NCI-H146 (cell line): ENCODE results near the gene KLHDC7A.

ENCODE experiments used
- DNase-seq: peaks from one replicate; lab custom pipeline; 2025; lab: John Stamatoyannopoulos, UW

The KLHDC7A gene

DNA sequence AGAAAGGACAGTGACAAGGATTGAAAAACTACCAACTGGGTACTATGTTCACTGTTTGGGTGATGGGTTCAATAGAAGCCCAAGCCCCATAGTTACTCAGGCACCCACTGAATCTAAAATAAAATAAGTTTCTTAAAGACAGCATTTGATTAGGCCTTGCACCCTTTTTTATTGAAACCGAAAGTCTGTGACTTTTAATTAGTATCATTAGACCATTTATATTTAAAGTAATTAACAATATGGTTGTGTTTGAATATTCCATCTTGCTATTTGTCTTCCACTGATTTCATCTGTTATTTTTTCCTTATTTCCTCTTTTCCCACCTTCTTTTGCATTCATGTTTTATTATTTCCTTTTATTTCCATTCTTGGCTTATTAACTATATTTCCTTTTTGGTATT, 27.4 kb downstream of the KLHDC7A start:
- no peak for DNase-seq

DNA sequence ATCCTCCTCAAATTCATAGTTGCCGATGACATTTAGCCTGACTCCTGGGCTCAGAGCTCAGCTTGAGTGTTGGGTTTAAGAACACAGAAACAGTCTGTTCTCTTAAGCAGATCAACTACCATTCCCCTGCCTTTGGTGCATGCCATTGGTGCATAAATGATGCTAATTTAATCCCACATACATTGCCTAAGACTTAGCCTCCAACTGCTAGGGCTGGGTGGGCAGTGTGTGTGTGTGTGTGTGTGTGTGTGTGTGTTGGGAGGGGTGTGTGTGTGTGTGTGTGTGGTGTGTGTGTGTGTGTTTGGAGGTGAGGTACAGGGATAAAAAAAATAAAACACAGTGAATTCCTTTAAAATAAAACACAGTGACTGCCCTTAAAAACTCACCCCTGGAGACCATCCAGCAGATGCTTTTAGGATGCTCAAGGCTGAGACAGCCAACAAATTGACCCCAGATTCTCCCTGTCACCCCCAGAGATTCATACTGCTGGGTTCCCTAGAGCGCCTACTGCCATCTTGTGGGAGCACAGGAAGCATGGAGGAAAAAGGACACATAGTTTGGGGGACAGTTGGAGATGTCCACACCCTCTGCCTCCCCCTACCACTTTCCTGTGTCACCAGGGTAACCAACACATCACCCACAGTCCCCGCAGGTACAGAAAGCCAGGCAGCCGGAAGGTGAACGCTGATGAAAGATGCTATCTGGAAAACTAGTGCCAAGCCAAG, 30.6 kb downstream of the KLHDC7A start:
- no peak for DNase-seq

DNA sequence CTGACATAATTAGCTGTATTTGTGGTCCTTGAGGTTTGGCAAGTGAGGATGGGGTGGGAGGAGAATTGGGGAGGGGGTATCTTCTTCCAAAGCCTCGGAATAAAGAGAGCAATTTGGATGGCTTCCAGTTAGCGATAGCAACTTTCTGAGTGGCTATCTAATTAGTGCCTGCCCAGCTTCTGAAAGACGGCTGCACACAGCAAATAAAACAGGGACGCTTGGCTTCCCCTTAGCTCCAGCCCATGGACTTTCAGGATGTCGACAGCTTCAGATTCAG, 31.1 kb downstream of the KLHDC7A start:
- DNase-seq = no peak

DNA sequence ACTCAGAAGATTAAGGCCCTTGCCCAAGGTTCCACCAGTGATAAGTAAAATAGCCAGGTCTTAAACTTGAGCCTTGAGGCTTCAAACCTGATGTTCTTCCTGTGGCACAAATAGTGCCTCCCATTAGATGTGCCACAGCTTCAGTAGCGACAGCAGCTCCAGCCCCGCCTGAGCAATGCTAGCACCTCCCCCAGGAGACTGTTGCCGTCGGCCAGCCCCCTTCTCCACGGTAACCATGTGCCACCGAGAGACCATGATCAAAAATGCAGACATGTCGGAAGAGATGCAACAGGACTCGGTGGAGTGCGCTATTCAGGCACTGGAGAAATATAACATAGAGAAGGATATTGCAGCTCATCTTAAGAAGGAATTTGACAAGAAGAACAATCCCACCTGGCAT, 32.2 kb downstream of the KLHDC7A start:
- DNase-seq = no peak

DNA sequence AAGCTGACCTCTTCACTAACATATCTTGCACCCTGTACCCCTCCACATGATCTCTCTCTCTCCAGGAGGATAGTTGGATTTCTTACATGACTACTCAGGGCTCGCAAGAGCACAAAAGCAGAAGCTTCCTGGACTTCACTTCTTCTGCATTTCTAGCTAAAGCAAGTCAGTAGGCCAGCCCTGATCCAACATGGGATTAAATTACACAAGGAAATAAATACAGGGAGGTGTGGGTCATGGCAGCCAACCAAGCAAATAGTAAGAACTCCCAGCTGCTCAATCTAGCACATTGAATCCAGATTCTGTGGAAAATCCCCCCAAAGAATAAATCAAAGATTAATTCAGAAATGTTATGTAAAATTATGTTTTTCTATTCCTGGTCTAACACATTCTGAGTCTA, 33.3 kb downstream of the KLHDC7A start:
- no peak for DNase-seq

DNA sequence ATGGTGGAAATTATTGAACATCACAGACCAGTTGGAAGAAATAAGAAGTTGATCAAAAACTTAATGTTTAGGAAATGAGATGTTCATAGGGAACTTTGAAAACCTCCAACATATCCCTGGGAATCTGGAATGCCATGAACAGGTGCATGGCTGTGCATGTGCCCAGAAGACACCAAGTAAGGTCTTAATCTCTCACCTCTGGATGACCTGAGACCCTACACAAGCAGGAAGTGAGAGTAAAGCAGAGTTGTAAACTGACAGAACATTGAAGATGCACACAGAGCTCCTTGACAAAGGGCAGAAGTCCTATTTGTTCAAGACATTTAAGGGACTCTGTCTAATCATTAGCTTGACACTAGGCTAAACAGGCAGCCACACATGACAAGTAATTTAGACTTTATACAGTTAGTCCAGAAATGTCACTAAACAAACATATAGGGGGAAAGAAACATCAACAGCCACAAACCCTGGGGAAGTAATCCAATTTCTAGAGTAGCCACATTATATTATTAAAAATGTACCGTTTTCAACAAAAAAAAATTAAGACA, 34.5 kb downstream of the KLHDC7A start:
- no peak for DNase-seq

DNA sequence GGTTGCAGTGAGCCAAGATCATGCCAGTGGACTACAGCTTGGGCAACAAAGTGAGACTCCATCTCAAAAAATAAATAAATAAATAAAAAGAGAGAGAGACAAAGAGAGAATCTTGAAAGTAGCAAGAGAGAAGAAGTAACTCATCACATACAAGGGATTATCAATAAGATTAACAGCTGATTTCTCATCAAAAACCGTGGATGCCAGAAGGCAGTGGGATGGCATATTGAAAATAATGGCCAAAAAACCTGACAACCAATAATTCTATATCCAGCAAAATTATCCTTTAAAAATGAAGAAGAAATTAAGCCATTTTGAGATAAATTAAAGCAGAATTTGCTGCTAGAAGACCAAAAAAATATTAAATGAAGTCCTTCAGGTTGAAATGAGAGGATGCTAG, 35.7 kb downstream of the KLHDC7A start:
- no peak for DNase-seq

DNA sequence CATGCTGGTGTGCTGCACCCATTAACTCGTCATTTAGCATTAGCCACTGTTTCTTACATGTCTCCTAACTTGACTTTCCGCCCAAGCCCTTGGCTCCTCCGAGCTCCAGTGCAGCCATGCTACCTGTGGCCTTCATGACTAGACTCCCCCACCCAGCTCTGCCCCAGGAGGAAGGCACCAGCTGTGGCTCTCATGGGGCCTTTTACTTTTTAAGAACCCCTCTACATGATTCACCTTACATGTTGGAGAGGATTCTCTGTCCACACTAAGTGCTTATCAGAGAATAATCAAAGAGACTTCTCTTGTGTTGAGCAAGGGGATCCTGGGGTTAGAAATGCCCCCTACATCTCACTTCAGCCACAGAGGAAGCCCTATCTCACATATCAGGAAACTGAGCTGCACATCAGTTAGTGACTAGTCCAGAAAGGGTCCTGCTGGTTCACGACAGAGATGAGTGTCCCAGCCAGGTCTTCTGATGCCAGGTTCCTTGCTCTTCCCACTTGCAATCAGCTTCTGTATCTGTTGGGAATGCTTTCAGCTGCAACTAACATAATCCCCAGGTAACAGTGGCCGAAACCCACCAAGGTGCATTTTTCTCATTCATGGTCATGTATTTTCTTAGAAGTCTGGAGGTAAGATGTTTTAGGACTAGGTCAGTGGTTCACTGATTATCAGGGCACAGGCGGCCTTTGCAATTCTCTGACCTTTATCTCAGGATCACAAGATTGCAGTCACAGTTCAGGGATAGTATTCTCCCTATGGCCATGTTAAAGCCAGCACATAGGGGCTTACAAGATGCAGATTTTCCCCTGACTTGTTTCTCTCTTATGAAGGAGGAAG, 45.9 kb downstream of the KLHDC7A start:
- no peak for DNase-seq

DNA sequence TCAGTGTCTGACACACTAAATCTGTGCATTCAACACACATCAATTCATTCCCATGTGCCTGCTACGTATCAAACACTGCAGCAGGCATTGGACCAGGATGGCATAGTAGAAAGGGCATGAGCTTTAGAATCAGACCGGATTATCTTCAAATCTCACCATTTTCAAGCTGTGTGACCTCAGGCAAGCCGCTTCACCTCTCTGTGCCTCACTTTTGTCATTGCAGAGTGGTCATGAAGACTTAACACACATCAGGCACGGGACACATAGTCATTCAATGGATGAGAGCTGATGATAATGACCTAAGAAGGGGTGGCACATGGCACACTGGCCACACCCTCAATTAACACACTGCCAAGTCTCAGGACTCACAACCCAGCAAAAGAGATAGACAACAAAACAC, 46.8 kb downstream of the KLHDC7A start:
- DNase-seq = no peak

DNA sequence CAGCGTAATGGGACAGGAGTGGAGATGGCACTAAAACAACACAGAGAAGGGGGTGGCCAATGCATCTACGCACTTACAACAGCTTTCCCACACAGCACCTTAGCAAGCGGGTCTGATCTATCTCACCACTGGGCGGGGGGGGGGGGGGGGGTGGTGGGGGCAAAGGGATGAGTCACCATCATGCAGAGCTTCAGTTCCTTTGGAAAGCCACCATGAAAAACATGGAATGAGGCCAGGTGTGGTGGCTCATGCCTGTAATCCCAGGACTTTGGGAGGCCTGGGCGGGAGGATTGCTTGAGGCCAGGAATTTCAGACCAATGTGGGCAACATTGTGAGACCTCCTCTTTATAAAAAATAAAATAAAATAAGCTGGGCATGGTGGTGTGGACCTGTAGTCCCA, 47.2 kb downstream of the KLHDC7A start:
- no peak for DNase-seq

DNA sequence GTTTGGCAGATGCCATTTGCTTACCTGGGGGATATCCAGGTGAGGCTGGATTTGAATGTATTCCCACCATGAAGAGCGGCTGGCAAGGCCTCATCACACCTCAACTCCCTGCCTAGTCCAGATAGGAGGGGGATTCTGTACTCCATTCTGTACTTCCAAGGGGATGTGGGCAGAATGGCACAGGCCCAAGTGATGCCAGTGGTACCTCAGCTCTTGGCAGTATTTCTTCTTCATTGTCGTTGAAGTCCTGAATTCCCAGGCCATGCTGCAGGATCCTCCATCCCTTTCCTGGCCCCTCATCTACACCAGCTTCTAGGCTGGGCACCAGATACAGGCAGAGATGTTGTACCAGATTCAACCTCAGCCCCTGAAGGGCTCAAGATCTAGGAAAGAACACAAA, 47.9 kb downstream of the KLHDC7A start:
- DNase-seq = no peak

DNA sequence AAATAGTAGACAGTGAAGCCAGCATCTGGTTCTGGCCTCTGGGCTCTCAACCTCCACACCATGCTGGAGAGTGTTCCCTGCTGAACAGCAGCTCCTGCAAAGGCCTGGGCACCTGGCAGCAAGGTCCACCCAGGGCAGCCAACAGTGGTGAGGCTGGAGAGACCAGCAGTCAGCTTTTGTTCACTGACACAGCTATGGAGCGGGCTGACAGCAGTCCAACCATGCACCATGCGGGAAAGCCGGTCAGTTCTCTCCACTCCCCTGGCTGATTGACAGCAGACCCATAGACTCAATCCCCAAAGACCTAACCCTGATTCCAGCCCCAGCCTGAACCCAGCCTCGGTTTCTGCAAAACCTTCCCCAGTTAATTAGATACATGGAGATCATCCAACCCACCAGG, 49.0 kb downstream of the KLHDC7A start:
- DNase-seq = no peak

DNA sequence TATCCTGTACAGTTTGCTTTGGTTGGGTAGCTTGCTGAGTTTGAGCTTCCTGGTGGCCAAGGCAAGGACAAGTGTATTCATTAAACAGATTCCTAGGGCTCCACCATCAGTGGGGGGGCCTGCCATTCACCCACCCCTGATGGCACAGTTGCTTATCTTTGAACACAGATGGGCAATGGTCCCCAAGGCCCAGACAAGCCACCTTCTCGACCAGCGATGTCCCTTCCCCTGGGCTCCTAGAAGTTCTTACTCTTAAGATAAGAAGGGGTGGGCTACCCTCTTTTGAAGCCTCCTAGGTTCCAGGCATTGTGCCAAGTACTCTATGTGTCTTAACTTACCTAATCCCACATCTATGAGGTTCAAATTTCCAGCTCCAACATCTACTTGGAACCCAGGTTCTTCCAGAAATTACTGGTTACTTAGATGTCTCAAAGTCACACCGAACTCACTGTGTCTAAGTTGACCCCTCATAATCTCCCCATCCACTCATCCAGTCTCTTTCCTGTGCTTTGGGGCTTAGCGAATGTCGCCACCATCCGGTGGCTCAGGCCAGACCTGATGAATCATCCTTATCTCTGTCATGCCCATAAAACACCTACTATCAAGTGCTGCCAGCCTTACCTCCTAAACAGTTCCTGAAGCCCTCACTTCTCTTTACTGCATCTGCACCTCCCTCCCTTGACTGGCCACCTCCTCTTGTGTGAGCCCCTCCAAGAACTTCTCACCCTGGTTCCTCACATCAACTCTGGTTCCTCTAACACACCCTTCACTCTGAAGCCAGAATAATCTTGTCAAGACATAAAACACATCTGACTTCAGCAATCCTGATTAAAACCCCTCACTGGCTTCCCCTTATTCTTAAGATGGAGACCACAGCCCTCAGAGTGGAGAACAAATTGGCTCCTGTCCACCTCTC, 50.1 kb downstream of the KLHDC7A start:
- no peak for DNase-seq

DNA sequence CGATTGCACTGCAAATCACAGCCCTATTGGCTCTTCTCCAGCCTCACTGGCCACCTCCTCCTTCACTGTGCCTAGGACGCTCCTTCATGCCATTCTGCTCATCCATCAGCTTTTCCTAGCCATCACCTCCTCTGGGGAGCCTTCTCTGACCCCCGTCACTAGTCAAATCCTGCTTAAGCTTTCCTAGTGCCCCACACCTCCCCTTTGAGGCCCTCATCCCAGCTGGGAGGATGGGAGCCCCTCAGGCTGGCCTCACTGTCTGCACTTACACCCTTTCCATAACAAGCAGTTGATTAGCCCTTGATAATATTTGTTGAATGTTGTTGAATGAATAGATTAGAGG, 50.7 kb downstream of the KLHDC7A start:
- DNase-seq = no peak

DNA sequence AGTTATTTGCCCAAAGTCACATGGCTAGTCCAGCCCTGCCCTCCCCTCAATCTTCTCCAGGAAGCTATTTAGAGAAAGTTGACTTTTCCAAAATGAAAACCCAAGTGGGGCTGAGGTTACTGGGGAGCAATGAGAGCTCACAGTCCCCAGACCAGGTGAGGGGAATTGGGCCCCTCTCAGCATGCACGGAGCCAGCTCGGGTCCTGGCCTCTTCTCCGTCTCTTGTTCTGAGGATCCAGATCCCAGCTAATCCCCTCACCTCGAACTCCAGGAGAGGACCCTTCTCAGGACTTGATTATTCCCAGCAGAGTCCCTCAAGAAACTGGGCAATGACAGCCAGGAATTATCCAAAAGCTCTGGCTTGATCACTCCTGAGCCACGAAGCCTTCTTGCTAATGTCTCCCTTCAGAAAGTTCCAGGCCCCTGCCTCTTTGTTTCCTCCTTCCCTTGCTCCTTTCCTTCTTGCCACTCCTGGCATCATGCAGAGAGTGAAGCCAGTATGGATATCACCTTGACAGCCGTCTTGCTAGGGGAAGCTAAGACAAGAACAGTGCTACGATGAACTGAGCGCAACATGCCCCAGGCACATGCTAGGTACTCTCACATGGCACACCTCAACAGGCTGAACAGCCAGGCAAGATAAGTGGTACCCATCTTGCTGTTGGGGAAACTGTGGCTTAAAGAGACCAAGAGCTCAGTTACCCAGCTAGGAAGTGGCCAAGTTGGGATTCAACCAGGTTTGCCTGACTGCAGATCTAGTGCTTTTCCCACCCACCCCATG, 51.9 kb downstream of the KLHDC7A start:
- DNase-seq = no peak

DNA sequence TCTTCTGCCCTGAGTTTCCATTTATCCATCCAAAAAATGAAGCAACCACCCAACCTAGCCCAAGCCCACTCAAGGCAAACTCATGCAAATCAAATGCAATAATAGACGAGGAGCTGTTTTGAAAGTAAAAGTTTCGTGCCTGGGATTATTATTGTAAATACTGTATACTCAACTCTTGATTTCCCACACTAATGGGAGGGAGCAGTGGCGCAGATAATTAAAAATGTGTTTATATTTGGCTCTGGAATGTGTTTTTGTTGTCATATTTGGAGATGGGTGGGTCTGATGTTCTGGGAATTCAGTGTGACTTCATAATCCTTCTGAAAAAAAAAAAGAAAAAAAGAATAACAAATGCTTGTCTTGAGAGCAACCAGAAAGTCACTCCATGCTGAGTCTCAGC, 52.5 kb downstream of the KLHDC7A start:
- no peak for DNase-seq

DNA sequence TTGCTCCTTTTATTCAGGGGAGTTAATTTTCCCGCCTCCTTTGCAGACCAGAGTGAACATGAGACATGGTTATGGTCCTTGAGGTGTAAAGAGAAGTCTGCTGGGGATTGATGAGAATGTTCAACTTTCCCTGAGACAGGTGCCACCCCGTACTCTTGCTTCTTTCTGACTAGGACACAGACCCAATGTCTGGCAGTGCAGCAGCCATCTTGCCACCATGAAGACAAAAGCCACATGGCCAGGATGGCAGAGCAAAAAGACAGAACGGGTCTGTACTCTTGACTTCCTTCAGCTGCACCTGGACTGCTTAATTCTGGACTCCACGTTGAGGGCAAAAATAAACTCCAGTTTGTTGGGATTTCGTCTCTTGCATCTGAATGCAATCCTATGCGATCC, 54.1 kb downstream of the KLHDC7A start:
- no peak for DNase-seq
